ENCODE measurements around the gene LSP1. TPM values are rescaled to one million over a fixed set of nuclear protein-coding genes. Genes with fewer than 3 reads are reported as not detected.

LSP1 gene
- total RNA-seq, 2 donors from 2014 or later: 6.7 to 11.6 TPM

DNA sequence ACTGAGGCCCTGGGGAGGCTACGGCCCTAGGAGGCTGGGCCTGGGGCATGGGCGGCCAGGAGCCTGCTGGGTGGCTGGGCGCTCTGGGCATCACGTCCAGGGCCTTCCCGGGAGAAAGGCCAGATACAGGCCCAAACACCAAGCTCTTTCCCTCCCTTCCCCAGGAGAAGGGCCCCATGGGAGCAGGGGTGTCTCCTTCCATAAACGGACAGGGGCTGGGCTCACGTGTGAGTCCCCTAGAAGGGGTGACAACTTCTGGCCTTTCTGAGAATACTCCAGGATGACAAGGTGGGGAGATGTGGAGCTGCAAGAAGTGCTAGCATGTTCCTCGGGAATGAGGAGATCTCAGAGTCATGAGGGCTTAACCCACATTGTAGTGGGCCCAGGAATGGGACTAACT lies 37.6 kb upstream of the LSP1 start:
- no peaks in the 10 kb centered on the region for H3K4me1 ChIP-seq (replicated peaks)
- H3K27ac ChIP-seq: no peak overlapping the region
- no peaks in the 10 kb centered on the region for H3K9me3 ChIP-seq
- no peak for TF ChIP-seq POLR2A (IDR thresholded peaks at IDR 0.05)
- TF ChIP-seq POLR2AphosphoS5 (IDR thresholded peaks at IDR 0.05): no peak
- intact Hi-C loops (cut with DNase I): no loop called here
- H3K4me3 ChIP-seq: no peak overlapping the region
- H3K36me3 ChIP-seq: no peaks in the 10 kb centered on the region
- 93% methylated on average over 5 of the region's 8 CpGs for WGBS
- DNase-seq (ENCODE audit: low spot score): no peak
- H3K27me3 ChIP-seq (replicated peaks; ENCODE audit: insufficient read depth): no peaks in the 10 kb centered on the region

DNA sequence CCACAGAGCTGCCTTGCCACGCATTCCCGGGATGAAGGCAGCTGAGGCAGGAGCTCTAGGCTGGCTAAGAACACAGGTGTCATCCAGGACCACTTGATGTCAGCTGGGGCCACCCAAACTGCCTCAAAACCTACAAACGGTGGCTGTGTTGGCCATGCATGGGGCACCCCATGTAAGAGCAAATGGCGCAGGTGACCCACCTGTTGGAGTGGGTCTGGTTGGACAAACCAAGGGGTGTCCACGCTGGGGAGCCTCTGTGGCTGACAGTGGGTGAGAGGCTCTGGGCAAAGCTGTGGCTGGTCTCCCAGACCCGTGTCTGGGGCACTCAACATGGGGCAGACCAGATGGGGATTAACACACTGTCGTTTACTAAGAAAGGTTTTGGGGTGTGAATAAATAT lies 37.1 kb upstream of the LSP1 start:
- Histone ChIP-seq H3K27ac (no peak overlapping the region), H3K4me3 (no peak overlapping the region), H3K27me3 (replicated peaks; ENCODE audit: insufficient read depth) (no peaks in the 10 kb centered on the region), H3K9me3 (no peaks in the 10 kb centered on the region), H3K36me3 (no peaks in the 10 kb centered on the region), H3K4me1 (replicated peaks) (no peaks in the 10 kb centered on the region)
- WGBS: 92% methylated on average over 7 of the region's 7 CpGs
- intact Hi-C loops (cut with DNase I): no loop called here
- no peak for DNase-seq (ENCODE audit: low spot score)
- no peak for TF ChIP-seq POLR2A (IDR thresholded peaks at IDR 0.05)
- TF ChIP-seq, protein P1, sequence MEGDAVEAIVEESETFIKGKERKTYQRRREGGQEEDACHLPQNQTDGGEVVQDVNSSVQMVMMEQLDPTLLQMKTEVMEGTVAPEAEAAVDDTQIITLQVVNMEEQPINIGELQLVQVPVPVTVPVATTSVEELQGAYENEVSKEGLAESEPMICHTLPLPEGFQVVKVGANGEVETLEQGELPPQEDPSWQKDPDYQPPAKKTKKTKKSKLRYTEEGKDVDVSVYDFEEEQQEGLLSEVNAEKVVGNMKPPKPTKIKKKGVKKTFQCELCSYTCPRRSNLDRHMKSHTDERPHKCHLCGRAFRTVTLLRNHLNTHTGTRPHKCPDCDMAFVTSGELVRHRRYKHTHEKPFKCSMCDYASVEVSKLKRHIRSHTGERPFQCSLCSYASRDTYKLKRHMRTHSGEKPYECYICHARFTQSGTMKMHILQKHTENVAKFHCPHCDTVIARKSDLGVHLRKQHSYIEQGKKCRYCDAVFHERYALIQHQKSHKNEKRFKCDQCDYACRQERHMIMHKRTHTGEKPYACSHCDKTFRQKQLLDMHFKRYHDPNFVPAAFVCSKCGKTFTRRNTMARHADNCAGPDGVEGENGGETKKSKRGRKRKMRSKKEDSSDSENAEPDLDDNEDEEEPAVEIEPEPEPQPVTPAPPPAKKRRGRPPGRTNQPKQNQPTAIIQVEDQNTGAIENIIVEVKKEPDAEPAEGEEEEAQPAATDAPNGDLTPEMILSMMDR (IDR thresholded peaks at IDR 0.05): no peak
- TF ChIP-seq POLR2AphosphoS5 (IDR thresholded peaks at IDR 0.05): no peak

DNA sequence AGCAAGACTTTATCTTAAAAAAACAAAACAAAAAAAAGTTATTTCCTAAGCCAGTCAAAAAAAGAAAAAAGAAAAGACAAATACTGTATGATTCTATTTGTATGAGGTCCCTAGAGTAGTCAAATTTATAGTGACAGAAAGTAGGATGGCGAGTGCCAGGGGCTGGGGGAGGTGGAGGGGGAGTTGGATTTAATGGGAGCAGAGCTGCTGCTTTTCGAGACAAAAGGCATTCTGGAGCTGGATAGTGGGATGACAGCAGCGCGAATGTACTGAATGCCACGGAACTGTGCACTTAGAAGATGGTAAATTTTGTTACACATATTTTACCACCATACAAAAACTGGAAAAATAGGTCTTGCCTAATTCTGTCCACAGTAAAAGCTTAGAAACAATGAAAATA lies 35.9 kb upstream of the LSP1 start:
- Histone ChIP-seq H3K4me1 (replicated peaks) (no peaks in the 10 kb centered on the region), H3K27me3 (replicated peaks; ENCODE audit: insufficient read depth) (no peaks in the 10 kb centered on the region), H3K27ac (no peak overlapping the region), H3K9me3 (no peaks in the 10 kb centered on the region), H3K4me3 (no peak overlapping the region), H3K36me3 (no peaks in the 10 kb centered on the region)
- no peak for DNase-seq (ENCODE audit: low spot score)
- 57% methylated on average over 5 of the region's 5 CpGs for WGBS
- intact Hi-C loops (cut with DNase I): no loop called here
- TF ChIP-seq, protein P1 (IDR thresholded peaks at IDR 0.05): no peak
- TF ChIP-seq POLR2AphosphoS5 (IDR thresholded peaks at IDR 0.05): no peak
- TF ChIP-seq POLR2A (IDR thresholded peaks at IDR 0.05): no peak

DNA sequence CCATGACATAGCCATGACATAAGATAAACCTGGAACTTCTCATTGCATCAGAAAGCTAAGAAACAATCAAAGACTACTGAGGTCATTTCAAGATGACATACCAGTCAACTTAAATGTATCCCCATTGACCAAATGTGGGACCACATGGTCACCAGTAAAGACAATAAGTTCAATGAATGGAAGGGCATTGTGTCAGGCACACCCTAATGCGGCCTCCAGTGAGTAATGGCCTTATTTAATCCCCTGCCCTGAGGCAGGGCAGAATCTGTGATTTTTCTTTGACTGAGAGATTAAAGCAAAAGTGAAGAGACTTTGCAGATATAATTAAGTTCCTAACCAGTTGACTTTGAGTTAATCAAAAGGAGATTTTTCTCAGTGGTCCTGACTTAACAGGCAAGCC lies 35.4 kb upstream of the LSP1 start:
- Histone ChIP-seq H3K36me3 (no peaks in the 10 kb centered on the region), H3K27me3 (replicated peaks; ENCODE audit: insufficient read depth) (no peaks in the 10 kb centered on the region), H3K27ac (no peak overlapping the region), H3K4me3 (no peak overlapping the region), H3K9me3 (no peaks in the 10 kb centered on the region), H3K4me1 (replicated peaks) (no peaks in the 10 kb centered on the region)
- intact Hi-C loops (cut with DNase I): no loop called here
- WGBS: 87% methylated on average over 1 of the region's 1 CpG
- DNase-seq (ENCODE audit: low spot score): no peak
- TF ChIP-seq POLR2A (IDR thresholded peaks at IDR 0.05): no peak
- TF ChIP-seq POLR2AphosphoS5 (IDR thresholded peaks at IDR 0.05): no peak

DNA sequence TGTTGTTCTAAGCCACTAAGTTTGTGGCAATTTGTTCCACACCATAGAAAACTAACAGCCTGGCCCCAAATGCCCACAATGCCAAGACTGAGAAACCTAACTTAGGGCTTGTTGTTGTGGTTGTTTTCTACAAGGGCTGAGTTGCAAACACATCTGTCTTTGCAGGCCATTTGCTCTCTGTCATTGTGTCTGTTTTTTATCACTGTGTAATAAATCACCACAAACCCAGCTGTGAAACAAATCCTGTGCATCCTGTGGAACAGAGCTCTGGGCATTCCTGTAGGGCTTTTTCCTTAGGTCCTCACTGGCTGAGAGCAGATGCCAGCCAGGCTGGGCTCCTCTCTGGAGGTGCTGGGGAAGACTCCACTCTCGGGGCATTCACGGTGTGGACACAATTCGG lies 33.8 kb upstream of the LSP1 start:
- DNase-seq (ENCODE audit: low spot score): no peak
- WGBS: 87% methylated on average over 3 of the region's 3 CpGs
- TF ChIP-seq POLR2AphosphoS5 (IDR thresholded peaks at IDR 0.05) (no peak), POLR2A (IDR thresholded peaks at IDR 0.05) (no peak)
- TF ChIP-seq, protein P1 (IDR thresholded peaks at IDR 0.05): no peak
- Histone ChIP-seq H3K4me1 (replicated peaks) (no peaks in the 10 kb centered on the region), H3K27ac (no peak overlapping the region), H3K4me3 (no peak overlapping the region), H3K36me3 (no peaks in the 10 kb centered on the region), H3K9me3 (no peaks in the 10 kb centered on the region), H3K27me3 (replicated peaks; ENCODE audit: insufficient read depth) (no peaks in the 10 kb centered on the region)
- intact Hi-C loops (cut with DNase I): no loop called here

DNA sequence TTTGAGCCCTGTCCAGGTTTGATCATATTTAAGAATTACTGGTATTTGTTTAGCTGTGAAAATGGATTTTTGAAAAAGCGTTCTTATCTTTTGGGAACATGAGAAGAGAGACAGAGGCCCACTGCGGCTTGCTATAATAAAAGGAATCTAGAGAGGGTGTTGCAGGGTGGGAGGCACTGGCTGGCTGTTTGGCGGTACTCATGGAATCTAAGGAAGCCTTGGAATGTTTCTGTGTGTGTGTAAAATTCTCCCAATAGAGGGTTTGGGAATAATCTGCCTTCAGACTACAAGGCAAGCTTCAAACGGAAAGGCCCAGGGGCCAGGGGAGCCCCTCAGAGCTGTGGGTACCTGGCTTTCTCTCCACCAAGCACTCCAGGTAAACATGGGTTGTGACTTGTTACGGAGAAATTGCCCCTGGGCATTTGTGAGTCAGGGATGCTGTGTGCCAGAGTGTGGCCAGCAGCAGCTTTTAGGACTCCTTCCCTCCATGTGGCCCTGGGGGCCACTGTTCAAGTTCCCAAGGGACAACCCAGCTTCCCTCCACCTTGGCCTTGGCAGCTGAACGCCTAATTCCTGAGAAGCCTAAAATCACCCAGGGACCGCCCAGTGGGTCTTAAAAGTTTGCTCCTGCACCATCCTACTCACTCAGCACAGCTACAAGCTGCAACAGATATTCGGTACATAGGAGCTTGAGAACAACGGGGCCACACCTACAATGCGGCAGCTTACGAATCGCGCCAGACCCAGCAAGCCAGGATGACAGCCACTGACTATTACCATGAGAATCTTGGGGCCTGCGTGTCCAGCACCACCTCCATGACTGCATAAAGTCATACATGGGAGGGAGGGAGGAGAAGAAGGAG lies 32.2 kb upstream of the LSP1 start:
- no peaks in the 10 kb centered on the region for H3K9me3 ChIP-seq
- H3K27ac ChIP-seq: no peak overlapping the region
- DNase-seq (ENCODE audit: low spot score): no peak
- H3K36me3 ChIP-seq: no peaks in the 10 kb centered on the region
- intact Hi-C loops (cut with DNase I): no loop called here
- no peaks in the 10 kb centered on the region for H3K27me3 ChIP-seq (replicated peaks; ENCODE audit: insufficient read depth)
- 71% methylated on average over 14 of the region's 14 CpGs for WGBS
- no peak overlapping the region for H3K4me3 ChIP-seq
- no peak for TF ChIP-seq POLR2A (IDR thresholded peaks at IDR 0.05)
- H3K4me1 ChIP-seq (replicated peaks): no peaks in the 10 kb centered on the region
